ENCODE results near the gene WTIP.

The WTIP gene

DNA sequence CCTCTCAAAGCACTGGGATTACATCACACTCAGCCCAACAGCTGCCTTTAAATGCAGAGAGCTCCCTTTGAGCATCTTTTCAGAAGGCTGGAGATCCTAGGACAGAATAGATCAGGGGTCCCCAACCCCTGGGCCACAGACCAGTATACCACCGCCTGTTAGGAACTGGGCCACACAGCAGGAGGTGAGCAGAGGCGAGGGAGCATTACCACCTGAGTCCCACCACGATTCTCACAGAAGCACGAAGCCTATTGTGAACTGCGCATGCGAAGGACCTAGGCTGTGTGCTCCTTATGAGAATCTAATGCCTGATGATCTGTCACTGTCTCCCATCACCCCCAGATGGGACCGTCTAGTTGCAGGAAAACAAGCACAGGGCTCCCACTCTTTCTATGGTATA, 2.2 kb upstream of the WTIP start:
- no peak for DNase-seq

DNA sequence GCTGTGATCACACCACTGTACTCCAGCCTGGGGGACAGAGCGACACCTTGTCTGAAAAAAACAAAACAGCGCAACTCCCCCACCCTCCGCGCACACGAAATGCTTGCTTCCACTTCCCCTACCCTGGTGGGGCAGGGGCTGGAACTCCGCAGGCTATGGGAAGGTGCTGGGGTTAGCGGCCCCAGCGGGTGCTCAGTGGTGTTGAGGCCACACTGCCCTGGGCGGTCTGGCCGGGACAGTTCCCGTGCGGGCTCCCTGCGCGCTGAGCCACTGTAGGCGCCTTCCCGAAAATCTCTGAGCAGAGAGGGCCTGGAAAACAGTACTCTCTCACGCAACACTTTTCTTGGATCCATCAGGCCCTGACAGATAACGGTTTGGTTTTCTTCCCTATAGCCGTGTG, 1.1 kb upstream of the WTIP start:
- DNase-seq = no peak

DNA sequence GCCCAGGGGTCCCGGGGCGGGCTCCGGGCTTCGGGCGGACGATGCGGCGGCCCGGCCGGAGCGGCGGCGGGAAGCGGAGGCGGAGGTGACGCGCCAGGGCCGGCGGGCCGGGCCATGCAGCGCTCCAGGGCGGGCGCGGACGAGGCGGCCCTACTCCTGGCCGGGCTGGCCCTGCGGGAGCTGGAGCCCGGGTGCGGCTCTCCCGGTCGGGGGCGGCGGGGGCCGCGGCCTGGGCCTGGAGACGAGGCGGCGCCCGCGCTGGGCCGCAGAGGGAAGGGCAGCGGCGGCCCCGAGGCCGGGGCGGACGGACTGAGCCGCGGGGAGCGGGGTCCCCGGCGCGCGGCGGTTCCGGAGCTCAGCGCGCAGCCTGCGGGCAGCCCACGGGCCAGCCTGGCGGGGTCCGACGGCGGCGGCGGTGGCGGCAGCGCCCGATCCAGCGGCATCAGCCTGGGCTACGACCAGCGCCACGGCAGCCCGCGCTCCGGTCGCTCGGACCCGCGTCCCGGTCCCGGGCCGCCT, 362 bp downstream of the WTIP start:
- DNase-seq = no peak

DNA sequence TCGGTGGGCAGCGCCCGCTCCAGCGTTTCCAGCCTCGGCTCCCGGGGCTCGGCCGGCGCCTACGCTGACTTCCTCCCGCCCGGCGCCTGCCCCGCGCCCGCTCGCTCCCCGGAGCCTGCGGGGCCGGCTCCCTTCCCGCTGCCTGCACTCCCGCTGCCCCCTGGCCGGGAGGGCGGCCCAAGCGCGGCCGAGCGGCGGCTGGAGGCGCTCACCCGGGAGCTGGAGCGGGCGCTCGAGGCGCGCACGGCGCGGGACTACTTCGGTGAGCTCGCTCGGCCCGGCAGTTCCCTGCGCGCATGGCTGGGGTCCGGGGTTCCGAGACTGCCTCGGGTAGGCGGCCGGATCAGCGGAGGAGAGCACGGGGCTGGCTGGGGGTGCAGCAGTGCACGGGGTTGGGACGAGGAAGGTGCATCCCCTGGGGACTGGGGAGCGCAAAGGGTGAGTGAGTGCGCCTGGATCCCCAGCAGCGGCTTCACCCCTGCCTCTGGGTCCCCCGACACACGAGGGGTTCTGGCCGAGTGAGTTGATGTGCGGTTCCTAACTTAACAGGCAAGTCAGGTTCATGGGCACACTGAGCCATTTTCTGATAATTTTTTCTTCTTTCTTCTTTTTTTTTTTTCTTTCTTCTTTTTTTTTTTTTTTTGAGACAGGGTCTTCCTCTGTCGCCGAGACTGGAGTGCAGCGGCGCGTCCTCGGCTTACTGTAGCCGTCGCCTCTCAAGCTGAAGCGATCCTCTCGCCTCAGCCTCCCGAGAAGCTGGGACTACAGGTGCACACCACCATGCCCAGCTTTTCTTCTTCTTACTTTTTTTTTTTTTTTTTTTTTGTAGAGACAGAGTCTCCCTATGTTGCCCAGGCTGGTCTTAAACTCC, 1.1 kb downstream of the WTIP start:
- no peak for DNase-seq

DNA sequence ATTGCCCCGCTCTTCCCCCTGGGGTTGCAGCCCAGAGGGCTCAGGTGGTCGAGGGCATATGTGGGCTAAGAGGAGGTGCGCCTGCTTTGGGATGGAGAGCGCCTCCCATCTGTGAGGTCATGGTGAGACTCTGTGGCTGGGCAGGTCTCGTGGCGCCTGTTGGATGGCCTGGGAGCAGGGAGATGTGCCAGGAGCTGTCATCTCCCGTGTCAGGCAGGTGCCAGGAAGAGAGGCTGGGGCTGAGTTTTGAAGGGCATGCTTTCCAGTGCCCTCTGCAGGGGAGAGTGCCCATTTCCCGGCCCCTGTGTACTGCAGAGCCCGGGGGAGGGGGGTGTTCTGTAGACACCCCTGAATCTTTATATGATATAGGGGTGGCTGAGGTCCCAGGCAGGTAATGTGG, 2.8 kb downstream of the WTIP start:
- DNase-seq = no peak

DNA sequence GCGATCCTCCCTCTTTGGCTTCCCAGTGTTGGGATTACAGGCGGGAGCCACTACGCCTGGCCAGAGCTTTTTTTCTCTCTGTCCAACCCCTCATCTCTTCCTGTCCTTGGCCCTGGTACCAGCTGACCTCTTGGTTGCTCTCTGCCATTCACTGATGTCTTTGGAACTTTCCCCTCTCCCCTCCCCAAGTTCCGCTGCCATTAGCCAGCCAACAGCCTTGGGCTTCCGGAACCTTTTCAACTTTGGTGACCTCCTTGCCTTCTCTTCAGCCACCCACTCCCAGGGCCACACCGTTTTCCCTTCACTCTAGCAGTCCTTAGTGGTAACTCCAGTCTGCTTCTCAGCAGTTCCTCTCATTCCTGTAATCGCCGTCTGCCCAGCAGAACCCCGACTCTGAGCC, 4.3 kb downstream of the WTIP start:
- DNase-seq = no peak

DNA sequence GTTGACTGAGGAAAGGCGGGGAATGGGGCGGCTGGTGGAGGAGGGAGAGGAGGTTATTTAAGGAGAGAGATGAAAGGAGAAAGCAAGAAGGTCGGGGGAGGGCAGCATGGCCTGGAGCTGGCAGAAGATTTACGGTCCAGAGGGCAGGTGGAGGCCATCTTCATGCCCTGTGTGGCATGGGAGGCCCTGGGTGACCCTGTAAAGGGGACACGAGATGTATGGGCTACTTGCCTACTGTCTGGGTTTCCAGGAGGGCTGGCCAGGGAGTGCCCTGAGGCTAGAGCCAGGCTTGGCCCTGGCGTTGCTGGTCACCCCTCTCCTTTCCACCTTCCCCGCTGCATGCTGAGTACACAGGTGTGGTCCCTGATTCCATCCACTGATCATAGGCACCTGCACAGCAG, 6.1 kb downstream of the WTIP start:
- DNase-seq = no peak

DNA sequence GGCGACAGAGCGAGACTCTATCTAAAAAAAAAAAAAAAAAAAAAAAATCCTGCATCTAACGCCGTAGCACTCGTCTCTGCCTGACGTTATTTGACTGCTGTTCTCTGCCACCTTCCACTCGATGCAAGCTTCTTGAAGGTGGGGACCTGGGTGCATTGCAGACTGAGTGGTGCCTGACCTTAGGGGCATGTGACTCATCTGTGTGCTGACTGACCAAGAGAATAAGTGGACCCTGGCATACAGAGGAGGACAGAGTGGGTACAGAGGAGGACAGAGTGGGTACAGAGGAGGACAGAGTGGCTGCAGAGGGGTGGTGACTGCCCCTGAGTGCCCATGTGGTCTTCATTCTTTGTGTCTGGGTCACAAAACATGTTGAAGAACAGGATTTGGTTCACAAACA, 7.6 kb downstream of the WTIP start:
- no peak for DNase-seq

DNA sequence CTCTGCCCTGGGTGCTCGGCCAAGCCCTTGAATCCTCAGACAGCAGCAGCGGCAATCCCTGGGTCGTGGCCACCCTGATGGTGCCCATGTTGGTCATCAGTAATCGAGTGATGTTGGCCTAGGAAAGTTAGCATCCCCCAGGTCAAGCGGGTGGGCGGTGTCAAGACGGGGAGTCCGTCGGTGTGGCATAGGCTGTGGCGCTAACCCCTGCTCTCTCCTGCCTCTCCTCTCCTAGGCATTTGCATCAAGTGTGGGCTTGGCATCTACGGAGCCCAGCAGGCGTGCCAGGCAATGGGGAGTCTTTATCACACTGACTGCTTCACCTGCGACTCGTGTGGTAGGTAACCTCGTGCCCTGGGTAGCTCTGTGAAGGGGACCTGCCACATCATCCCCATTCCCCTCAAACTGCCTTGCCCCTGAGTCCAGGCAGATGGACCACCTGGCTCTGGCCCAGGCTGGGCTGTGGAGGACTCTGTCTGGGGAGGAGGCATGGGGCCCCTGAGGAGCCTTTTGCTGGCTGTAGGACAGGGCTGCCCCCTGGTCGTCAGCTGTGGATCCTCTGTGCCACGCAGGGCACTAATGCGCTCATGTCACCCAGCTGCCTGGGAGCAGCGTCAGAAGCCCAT, 8.7 kb downstream of the WTIP start:
- DNase-seq = no peak

DNA sequence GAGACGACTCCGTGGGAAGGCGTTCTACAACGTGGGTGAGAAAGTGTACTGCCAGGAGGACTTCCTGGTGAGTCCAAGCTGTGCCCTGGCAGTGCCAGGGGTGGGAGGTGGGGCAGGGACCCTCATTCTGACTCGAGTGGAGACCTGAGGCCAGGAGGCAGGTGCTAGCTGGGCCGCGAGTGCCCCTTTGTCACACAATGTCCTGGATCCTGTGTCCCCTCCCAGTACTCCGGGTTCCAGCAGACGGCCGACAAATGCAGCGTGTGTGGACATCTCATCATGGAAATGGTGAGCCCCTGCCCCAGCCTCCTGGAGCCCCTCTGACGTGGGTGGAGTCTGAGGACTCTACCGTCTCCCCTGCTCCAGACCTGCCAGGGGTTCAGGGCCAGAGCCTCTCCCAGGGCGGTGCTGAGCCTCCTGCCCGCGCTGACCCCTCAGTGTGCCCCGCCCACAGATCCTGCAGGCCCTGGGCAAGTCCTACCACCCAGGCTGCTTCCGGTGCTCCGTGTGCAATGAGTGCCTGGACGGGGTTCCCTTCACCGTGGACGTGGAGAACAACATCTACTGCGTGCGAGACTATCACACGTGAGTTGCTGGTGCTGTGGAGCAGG, 11.6 kb downstream of the WTIP start:
- no peak for DNase-seq

DNA sequence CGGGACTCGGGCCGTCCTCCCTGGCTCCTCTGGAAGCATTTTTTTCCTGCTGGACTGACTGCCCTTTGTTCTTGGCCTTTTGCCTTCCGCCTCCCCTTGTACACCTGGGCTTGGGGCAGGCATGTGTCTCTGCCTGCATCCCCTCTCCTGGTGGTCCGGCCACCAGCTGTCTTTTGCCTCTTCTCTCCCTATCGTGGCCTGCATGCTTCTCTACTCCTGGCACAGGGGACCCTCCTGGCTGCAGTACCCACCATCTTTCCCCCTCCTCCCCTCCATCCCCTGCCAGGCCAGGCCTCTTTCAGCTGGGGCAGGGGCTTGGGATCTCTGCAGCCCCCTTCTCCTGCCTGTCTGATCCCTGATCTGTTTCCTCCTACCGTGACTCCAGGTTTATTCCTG, 12.1 kb downstream of the WTIP start:
- no peak for DNase-seq

DNA sequence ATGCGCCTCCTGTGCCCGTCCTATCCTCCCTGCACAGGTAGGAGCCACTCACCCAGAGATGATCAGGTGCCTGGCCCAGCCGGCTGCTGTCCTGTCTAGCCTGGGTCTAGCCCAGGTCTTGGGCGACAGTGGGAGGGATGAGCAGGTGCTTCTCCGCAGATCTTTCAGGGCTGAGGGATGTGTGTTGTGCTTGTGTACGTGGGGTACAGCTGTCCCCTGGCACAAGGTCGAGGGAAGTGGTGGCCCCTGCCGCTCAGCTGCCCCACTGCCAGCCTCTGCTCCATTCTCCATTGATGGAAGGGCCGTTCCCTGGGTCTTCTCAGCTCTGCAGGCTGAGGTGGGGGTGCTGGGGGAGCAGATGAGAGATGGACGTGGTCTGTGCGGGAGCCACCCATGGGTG, 13.0 kb downstream of the WTIP start:
- DNase-seq = no peak

DNA sequence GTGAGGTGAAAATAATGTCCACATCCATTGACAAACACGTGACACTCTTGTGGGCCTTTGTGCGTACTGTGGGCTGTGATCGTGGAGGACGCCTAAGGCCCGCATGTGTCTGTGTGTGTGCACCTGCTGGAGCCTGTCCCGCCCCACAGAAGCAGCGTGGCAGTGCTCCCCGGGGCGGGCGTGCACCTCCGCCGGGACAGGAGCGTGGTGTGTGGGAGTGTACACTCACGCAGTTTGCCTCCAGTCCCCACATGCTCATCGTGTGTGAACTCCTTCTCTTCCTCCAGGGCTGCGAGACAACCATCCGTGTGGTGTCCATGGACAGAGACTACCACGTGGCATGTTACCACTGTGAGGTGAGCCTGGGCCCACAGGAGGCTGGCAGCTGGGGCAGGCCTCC, 13.9 kb downstream of the WTIP start:
- DNase-seq = no peak

DNA sequence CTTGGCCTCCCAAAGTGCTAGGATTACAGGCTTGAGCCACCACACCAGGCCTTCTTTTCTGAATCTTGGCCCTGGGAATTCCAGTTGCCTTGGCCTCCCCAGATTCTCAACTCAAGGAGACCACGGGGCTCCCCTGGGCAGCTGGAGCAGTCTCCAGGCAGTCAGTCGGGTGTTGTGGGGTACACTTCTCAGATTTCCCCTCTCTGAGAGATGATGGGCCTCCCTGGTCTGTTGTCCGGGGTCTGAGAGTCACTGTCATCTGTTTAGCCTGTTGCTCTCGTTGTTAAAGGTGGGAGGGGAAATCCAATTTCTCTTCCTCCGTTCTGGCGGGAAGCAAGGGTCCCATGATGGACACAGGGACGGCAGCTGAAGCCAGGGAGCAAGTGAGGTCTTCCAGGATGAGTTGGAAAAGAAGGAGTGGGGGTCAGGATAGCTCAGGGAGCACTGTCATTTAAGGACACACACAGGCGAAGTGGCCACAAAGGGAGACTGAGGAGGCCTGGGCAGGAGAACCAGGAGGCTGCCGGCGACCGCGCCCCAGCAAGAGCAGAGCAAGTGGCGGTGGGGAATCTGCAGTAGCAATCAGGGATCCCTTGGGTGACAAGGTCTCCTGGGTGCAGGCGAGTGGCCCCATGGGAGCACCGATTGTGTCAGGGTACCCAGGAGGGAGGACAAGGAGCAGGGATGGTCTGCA, 15.7 kb downstream of the WTIP start:
- no peak for DNase-seq

DNA sequence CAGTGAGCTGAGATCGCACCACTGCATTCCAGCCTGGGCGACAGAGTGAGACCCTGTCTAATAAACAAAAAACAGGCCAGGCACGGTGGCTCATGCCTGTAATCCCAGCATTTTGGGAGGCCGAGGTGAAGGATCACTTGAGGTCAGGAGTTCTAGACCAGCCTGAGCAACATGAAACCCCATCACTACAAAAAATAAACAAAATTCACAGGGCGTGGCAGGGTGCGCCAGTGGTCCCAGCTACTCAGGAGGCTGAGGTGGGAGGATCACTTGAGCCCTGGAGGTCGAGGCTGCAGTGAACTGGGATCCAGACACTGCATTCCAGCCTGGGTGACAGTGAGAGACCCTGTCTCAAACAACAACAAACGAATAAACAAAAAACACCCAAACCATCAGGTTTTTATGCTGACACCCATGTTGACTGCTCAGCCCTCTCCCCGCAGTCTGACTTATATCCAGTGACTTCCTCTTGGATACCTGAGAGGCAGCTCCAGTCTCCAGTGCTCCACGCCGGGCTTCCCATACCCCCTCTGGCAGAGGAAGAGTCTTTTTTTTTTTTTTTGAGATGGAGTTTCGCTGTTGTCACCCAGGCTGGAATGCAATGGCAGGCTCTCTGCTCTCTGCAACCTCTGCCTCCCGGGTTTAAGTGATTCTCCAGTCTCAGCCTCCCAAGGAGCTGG, 17.7 kb downstream of the WTIP start:
- DNase-seq = no peak

DNA sequence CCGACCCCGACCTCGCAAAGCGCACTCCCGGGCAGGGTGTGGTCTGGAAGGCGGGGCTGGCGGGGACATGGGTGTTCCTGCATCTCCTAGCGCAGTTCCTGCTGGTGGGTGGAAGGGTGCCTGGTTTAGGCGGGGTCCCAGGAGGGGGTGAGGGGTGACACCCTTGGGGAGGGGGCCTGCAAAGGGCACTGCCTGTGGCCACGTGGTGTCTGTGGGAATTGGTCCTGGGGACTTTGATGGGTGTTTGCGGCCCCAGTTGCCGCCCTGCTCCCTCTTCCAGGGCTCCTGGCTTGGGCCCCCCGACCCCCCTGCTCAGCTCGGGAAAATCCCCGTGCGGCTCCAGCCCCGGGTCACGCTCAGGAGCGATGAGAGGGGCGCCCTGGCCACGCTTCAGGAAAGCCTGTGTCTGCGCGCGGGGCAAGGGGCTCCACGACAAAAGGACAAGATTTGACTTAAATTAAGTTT, 19.1 kb downstream of the WTIP start:
- no peak for DNase-seq

DNA sequence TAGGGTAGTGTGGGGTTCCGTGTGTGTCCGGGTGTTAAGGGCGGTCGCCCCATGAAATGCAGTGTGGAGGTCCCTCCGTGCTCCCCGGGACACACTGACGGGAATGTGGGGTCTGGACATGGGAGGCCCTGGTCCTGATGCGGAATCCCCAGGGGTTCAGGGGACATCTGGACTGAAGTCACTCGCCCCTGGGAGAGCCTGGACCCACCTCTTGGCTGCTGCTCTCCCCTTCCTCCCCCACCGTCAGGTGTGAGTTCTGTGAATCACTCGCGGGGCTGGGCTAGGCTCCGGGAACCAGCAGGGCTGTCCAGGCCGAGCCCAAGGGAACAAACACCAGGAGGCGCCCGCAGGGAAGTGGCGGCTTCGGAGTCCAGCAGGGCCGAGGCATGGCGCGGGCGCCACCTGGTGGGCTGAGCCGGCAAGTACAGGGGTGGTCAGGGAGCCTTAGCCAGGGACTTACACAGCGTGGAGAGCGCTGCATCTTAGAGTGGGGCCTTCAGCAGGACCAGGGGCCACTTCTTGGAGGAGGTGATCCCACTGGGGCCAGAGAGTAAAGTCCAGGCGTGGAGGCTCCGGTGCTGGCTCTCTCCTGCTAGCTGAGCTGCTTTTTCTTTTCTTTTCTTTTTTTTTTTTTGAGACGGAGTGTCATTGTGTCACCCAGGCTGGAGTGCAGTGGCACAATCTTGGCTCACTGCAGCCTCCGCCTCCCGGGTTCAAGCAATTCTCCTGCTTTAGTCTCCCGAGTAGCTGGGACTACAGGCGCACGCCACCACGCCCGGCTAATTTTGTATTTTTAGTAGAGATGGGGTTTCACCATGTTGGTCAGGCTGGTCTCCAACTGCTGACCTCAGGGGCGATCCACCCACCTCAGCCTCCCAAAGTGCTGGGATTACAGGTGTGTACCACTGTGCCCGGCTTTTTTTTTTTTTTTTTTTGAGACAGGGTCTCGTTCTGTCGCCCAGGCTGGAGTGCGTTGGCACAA, 20.1 kb downstream of the WTIP start:
- DNase-seq = peak; percentile 77 to 81 (median 80)

DNA sequence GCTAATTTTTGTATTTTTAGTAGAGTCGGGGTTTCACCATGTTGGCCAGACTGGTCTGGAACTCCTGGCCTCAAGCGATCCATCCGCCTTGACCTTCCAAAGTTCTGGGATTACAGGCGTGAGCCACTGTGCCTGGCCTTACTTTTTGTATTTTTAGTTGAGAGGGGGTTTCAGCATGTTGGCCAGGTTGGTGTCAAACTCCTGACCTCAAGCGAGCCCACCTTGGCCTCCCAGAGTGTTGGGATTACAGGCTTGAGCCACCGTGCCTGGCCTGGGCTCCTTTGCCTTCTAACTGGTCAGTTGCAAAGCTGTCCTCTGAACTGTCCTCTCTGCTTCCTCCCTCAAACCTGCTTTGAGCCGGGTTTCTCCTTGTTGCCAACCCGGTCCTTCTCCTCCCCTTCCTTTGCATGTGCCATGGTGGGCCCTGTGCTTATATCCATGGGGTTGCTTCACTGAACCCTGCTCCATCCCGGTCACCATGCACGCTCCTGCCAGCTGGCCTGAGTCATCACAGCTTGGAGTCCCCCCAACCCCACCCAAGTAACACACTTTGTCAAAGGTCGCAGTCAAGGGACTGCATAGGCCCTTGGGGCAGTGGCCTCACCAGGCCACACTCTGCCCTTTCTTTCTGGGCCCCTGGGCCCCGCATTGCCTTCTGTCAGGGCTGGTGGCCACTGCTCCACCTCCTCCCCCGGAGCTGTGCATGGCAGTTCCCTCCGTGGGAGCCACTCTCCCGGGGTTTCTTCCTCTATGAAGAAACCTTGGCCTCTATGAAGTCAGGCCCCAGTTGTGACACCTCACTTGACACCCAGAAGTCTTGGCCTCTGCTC, 21.2 kb downstream of the WTIP start:
- no peak for DNase-seq

DNA sequence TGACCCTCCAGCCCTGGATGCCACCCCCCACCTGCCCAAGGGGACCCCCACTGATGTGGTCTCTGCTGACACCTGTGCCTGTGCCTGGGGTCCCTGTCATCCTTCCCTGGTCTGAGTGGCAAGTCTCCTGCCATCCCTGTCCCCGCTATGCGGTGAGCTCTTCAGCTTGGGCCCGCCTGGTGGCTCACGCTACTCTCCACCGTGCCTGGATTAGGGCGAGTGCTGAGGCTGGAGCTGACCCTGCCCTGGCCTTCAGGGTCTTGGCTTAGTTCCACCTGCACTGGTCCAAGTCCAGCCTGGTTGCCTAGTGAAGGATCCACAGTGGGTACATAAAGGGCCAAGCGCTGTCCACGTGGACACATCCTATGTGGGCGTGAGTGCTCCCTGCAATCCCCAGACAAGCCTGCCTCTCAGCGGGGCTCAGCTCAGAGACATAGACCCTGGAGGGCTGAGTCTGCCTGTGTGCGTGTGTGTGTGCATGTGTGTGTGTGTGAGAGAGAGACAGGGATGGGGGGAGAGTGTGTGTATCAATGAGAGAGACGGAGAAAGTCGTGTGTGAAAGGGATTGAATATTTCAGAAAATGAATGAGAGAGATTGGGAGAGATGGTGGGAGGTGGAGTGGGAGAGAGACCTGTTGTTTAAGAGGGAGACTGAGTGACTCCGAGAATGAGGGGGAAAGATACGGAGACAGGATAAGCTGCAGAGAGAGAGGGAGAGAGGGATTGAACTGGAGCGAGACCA, 22.1 kb downstream of the WTIP start:
- DNase-seq = no peak

All from activated naive CD4-positive, alpha-beta T cell (primary cell).